ENCODE data around the gene SYNJ2BP.
A peak's percentile ranks its signal among the peaks of the same experiment; 100 is the strongest.

Gene SYNJ2BP

GRCh38 chr14:70398706-70399431, 18.0 kb downstream of the SYNJ2BP start:
- Histone ChIP-seq H3K9ac (ENCODE audit: low read length) (no peak overlapping the region), H3K36me3 (ENCODE audit: control insufficient read depth, insufficient read depth, low read length) (no peaks in the 10 kb centered on the region), H2BK15ac (replicated peaks; ENCODE audit: low read depth) (no peak overlapping the region), H2BK120ac (ENCODE audit: low read depth, low read length) (no peak overlapping the region), H3K18ac (ENCODE audit: low read length) (no peak overlapping the region), H4K5ac (ENCODE audit: low read length) (no peak overlapping the region), H3K79me1 (ENCODE audit: low read length) (peaks cover 2% of the 10 kb centered on the region), H3K27me3 (ENCODE audit: insufficient read depth, low read length, poor library complexity) (no peaks in the 10 kb centered on the region), H3K4me3 (ENCODE audit: low read length) (no peak overlapping the region), H3K4ac (ENCODE audit: low read depth, low read length) (no peak overlapping the region), H2BK5ac (ENCODE audit: low read length) (no peak overlapping the region), H3K27ac (ENCODE audit: low read depth, low read length) (no peak overlapping the region), H4K8ac (ENCODE audit: low read depth, low read length) (no peak overlapping the region), H3K23ac (ENCODE audit: low read length) (no peak overlapping the region), H3K4me2 (ENCODE audit: low read length) (no peak overlapping the region), H3K79me2 (ENCODE audit: control insufficient read depth, insufficient read depth, low read length) (peaks cover 3% of the 10 kb centered on the region), H2AK5ac (ENCODE audit: low read length) (no peak overlapping the region), H3K56ac (ENCODE audit: low read length) (no peak overlapping the region), H3K4me1 (ENCODE audit: control insufficient read depth, low read depth, low read length) (no peaks in the 10 kb centered on the region)
- no peak for DNase-seq
- no CpG with 5 or more reads among the region's 23 CpGs for WGBS (ENCODE audit: extremely low coverage, insufficient coverage, low lambda C conversion rate)

GRCh38 chr14:70398280-70398679, 18.6 kb downstream of the SYNJ2BP start:
- Histone ChIP-seq H3K23ac (ENCODE audit: low read length) (no peak overlapping the region), H2BK5ac (ENCODE audit: low read length) (no peak overlapping the region), H3K4me1 (ENCODE audit: control insufficient read depth, low read depth, low read length) (no peaks in the 10 kb centered on the region), H2BK15ac (replicated peaks; ENCODE audit: low read depth) (no peak overlapping the region), H2AK5ac (ENCODE audit: low read length) (no peak overlapping the region), H3K27me3 (ENCODE audit: insufficient read depth, low read length, poor library complexity) (no peaks in the 10 kb centered on the region), H3K9ac (ENCODE audit: low read length) (no peak overlapping the region), H3K79me2 (ENCODE audit: control insufficient read depth, insufficient read depth, low read length) (peaks cover 3% of the 10 kb centered on the region), H3K18ac (ENCODE audit: low read length) (no peak overlapping the region), H4K5ac (ENCODE audit: low read length) (no peak overlapping the region), H3K4me3 (ENCODE audit: low read length) (no peak overlapping the region), H3K79me1 (ENCODE audit: low read length) (peaks cover 2% of the 10 kb centered on the region), H3K4ac (ENCODE audit: low read depth, low read length) (no peak overlapping the region), H2BK120ac (ENCODE audit: low read depth, low read length) (no peak overlapping the region), H3K56ac (ENCODE audit: low read length) (peak overlapping the region; percentile 25), H4K8ac (ENCODE audit: low read depth, low read length) (no peak overlapping the region), H3K36me3 (ENCODE audit: control insufficient read depth, insufficient read depth, low read length) (no peaks in the 10 kb centered on the region), H3K4me2 (ENCODE audit: low read length) (no peak overlapping the region), H3K27ac (ENCODE audit: low read depth, low read length) (no peak overlapping the region)
- WGBS (ENCODE audit: extremely low coverage, insufficient coverage, low lambda C conversion rate) = no CpG with 5 or more reads among the region's 2 CpGs
- no peak for DNase-seq

- H2BK120ac ChIP-seq (ENCODE audit: low read depth, low read length) = no peak overlapping the region
- H2BK15ac ChIP-seq (replicated peaks; ENCODE audit: low read depth) = no peak overlapping the region
- no peak overlapping the region for H3K18ac ChIP-seq (ENCODE audit: low read length)
These were observed 19.1 kb downstream of the SYNJ2BP start for GRCh38 chr14:70397746-70398145.

GRCh38 chr14:70394674-70395306, 22.1 kb downstream of the SYNJ2BP start:
- no peaks in the 10 kb centered on the region for H3K36me3 ChIP-seq (ENCODE audit: control insufficient read depth, insufficient read depth, low read length)
- H2BK5ac ChIP-seq (ENCODE audit: low read length) = no peak overlapping the region
- peaks cover 4% of the 10 kb centered on the region for H3K79me1 ChIP-seq (ENCODE audit: low read length)
- H3K18ac ChIP-seq (ENCODE audit: low read length) = no peak overlapping the region
- H3K4me3 ChIP-seq (ENCODE audit: low read length) = no peak overlapping the region
- H2AK5ac ChIP-seq (ENCODE audit: low read length) = no peak overlapping the region
- H2BK120ac ChIP-seq (ENCODE audit: low read depth, low read length) = no peak overlapping the region
- H3K27me3 ChIP-seq (ENCODE audit: insufficient read depth, low read length, poor library complexity) = no peaks in the 10 kb centered on the region
- H4K5ac ChIP-seq (ENCODE audit: low read length) = no peak overlapping the region
- no peak overlapping the region for H3K4me2 ChIP-seq (ENCODE audit: low read length)
- peaks cover 1% of the 10 kb centered on the region for H3K79me2 ChIP-seq (ENCODE audit: control insufficient read depth, insufficient read depth, low read length)
- no peak overlapping the region for H3K9ac ChIP-seq (ENCODE audit: low read length)
- no peak overlapping the region for H2BK15ac ChIP-seq (replicated peaks; ENCODE audit: low read depth)
- no peak for DNase-seq
- no peak overlapping the region for H4K8ac ChIP-seq (ENCODE audit: low read depth, low read length)
- H3K4ac ChIP-seq (ENCODE audit: low read depth, low read length) = no peak overlapping the region
- H3K56ac ChIP-seq (ENCODE audit: low read length) = no peak overlapping the region
- no peak overlapping the region for H3K23ac ChIP-seq (ENCODE audit: low read length)
- H3K27ac ChIP-seq (ENCODE audit: low read depth, low read length) = no peak overlapping the region
- no peaks in the 10 kb centered on the region for H3K4me1 ChIP-seq (ENCODE audit: control insufficient read depth, low read depth, low read length)

More at GRCh38 chr14:70397746-70398145, 19.1 kb downstream of the SYNJ2BP start:
- Histone ChIP-seq H3K4me3 (ENCODE audit: low read length) (no peak overlapping the region), H3K79me1 (ENCODE audit: low read length) (peaks cover 2% of the 10 kb centered on the region), H3K4me2 (ENCODE audit: low read length) (no peak overlapping the region), H3K9ac (ENCODE audit: low read length) (no peak overlapping the region), H4K8ac (ENCODE audit: low read depth, low read length) (no peak overlapping the region), H3K27ac (ENCODE audit: low read depth, low read length) (no peak overlapping the region), H3K56ac (ENCODE audit: low read length) (no peak overlapping the region), H3K4me1 (ENCODE audit: control insufficient read depth, low read depth, low read length) (no peaks in the 10 kb centered on the region), H3K36me3 (ENCODE audit: control insufficient read depth, insufficient read depth, low read length) (no peaks in the 10 kb centered on the region), H3K23ac (ENCODE audit: low read length) (no peak overlapping the region), H3K27me3 (ENCODE audit: insufficient read depth, low read length, poor library complexity) (no peaks in the 10 kb centered on the region), H2AK5ac (ENCODE audit: low read length) (no peak overlapping the region), H4K5ac (ENCODE audit: low read length) (no peak overlapping the region), H2BK5ac (ENCODE audit: low read length) (no peak overlapping the region), H3K4ac (ENCODE audit: low read depth, low read length) (no peak overlapping the region), H3K79me2 (ENCODE audit: control insufficient read depth, insufficient read depth, low read length) (peaks cover 3% of the 10 kb centered on the region)
- WGBS (ENCODE audit: extremely low coverage, insufficient coverage, low lambda C conversion rate) = no CpG with 5 or more reads among the region's 2 CpGs
- no peak for DNase-seq

GRCh38 chr14:70392676-70393075, 24.2 kb downstream of the SYNJ2BP start:
- Histone ChIP-seq H3K23ac (ENCODE audit: low read length) (no peak overlapping the region), H3K18ac (ENCODE audit: low read length) (no peak overlapping the region), H2BK5ac (ENCODE audit: low read length) (no peak overlapping the region), H3K36me3 (ENCODE audit: control insufficient read depth, insufficient read depth, low read length) (no peaks in the 10 kb centered on the region), H2BK15ac (replicated peaks; ENCODE audit: low read depth) (no peak overlapping the region), H3K27me3 (ENCODE audit: insufficient read depth, low read length, poor library complexity) (no peaks in the 10 kb centered on the region), H3K4me2 (ENCODE audit: low read length) (no peak overlapping the region), H3K4me1 (ENCODE audit: control insufficient read depth, low read depth, low read length) (no peaks in the 10 kb centered on the region), H3K4ac (ENCODE audit: low read depth, low read length) (no peak overlapping the region), H3K79me1 (ENCODE audit: low read length) (peaks cover 2% of the 10 kb centered on the region), H3K79me2 (ENCODE audit: control insufficient read depth, insufficient read depth, low read length) (no peaks in the 10 kb centered on the region), H2AK5ac (ENCODE audit: low read length) (no peak overlapping the region), H2BK120ac (ENCODE audit: low read depth, low read length) (no peak overlapping the region), H3K27ac (ENCODE audit: low read depth, low read length) (no peak overlapping the region), H3K4me3 (ENCODE audit: low read length) (no peak overlapping the region), H4K5ac (ENCODE audit: low read length) (no peak overlapping the region), H3K9ac (ENCODE audit: low read length) (no peak overlapping the region), H3K56ac (ENCODE audit: low read length) (no peak overlapping the region), H4K8ac (ENCODE audit: low read depth, low read length) (no peak overlapping the region)
- no CpG with 5 or more reads among the region's 3 CpGs for WGBS (ENCODE audit: extremely low coverage, insufficient coverage, low lambda C conversion rate)
- no peak for DNase-seq

Measured in mesendoderm (in vitro differentiated cells).